Muscle of leg (tissue), 11 donors: ENCODE measurements around the gene GPR162. TPM values are rescaled to one million over a fixed set of nuclear protein-coding genes. Genes with fewer than 3 reads are reported as not detected.
A peak's percentile ranks its signal among the peaks of the same experiment; 100 is the strongest.

Experiments used
- DNase-seq: peaks from one replicate; pipeline ENCODE4 v3.0.0; 2013
- H3K27ac ChIP-seq: one replicate; pipeline ENCODE4 v1.5.1; 2013; ENCODE audit warnings: mild to moderate bottlenecking, low read length, control low read depth
- H3K27me3 ChIP-seq: one replicate; pipeline ENCODE4 v1.6.1; 2013; ENCODE audit warnings: low read length; ENCODE audit not compliant: control insufficient read depth, insufficient read depth
- H3K36me3 ChIP-seq: one replicate; pipeline ENCODE4 v1.6.1; 2013; ENCODE audit warnings: low read length; ENCODE audit not compliant: control insufficient read depth, insufficient read depth
- H3K4me1 ChIP-seq: one replicate; pipeline ENCODE4 v1.6.1; 2013; ENCODE audit warnings: low read length; ENCODE audit not compliant: control insufficient read depth, insufficient read depth
- H3K4me3 ChIP-seq: one replicate; pipeline ENCODE4 v1.5.1; 2013; ENCODE audit warnings: low read length, control low read depth
- H3K9me3 ChIP-seq: replicated peaks from 2 replicates; pipeline ENCODE4 v1.6.1; 2013; ENCODE audit warnings: low read depth, low read length; ENCODE audit not compliant: control insufficient read depth
- WGBS: methylation state at CpG from one replicate; pipeline ENCODE4 v1.1.5; 2013; ENCODE audit warnings: missing lambda C conversion rate; ENCODE audit not compliant: insufficient coverage; 5-methylcytosine and 5-hydroxymethylcytosine counted together
- polyA plus RNA-seq, 8 donors: library from polyadenylated mRNA; unstranded; fragments of 120-200 nt; gene quantifications; one replicate each; pipeline versions ENCODE4 v1.2.1 to v1.2.3, GENCODE V29; 2013; ENCODE audit warnings: inconsistent platforms in 1 of 8, low replicate concordance in 1 of 8; ENCODE audit not compliant: insufficient read length in 8 of 8, insufficient read depth in 1 of 8
- total RNA-seq: library from RNA; stranded (reverse); fragments of 120-200 nt; gene quantifications from one replicate; pipeline ENCODE4 v1.2.4, GENCODE V29; 2013

Gene GPR162
- total and polyA plus RNA-seq, 9 donors, result 11.3 to 27.3 (median 18.9) TPM

DNA sequence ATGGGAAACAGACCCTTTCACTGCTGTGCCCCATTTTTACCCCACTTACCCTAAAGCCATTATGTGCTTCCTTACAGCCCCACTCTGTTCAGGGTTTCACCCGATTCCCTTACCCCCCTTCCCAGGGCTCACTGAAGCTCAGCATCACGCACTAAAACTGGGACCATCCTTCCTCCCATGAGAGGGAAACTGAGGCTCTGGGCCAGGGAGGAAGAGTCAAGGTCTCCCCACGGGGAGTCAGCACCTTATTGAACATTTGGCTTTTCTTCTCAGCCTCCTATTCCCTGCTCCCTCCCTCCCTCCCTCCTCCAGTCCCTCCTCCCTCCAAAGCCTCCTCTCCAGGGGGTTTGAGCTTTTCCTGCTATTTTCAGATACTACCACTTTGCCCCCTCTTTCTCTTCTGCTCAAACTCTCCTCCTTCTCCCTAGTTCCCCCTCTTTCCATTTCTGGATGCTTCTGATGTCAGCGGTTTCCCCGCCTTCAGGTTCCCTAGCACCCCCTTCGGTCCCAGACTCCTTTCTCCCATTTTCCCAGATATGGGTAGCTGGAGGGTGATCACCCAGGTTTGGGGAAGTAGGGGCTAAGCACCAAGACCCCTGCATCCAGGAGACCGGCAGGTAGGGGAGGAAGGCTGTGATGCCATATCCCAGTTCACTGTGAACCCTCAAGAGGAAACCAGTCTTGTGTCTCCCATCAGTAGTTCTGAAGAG, 960 bp downstream of the GPR162 start:
- H3K4me3 ChIP-seq, result peak overlapping the region; percentile 54
- 21% methylated on average over 2 of the region's 7 CpGs for WGBS
- H3K9me3 ChIP-seq, result no peaks in the 10 kb centered on the region
- H3K4me1 ChIP-seq, result peaks cover 64% of the 10 kb centered on the region
- peaks cover 4% of the 10 kb centered on the region for H3K27me3 ChIP-seq
- no peaks in the 10 kb centered on the region for H3K36me3 ChIP-seq
- peak overlapping the region; percentile 52 for H3K27ac ChIP-seq
- DNase-seq, result no peak

GRCh38 chr12:6823182-6824084, 1.8 kb downstream of the GPR162 start:
- DNase-seq, result no peak
- Histone ChIP-seq H3K36me3 (no peaks in the 10 kb centered on the region), H3K27ac (no peak overlapping the region), H3K27me3 (peaks cover 4% of the 10 kb centered on the region), H3K9me3 (no peaks in the 10 kb centered on the region), H3K4me1 (peaks cover 67% of the 10 kb centered on the region), H3K4me3 (no peak overlapping the region)
- 88% methylated on average over 10 of the region's 12 CpGs for WGBS

GRCh38 chr12:6824085-6824775, 2.6 kb downstream of the GPR162 start:
- Histone ChIP-seq H3K4me3 (no peak overlapping the region), H3K27ac (no peak overlapping the region), H3K27me3 (peaks cover 8% of the 10 kb centered on the region), H3K9me3 (no peaks in the 10 kb centered on the region), H3K36me3 (no peaks in the 10 kb centered on the region), H3K4me1 (peaks cover 70% of the 10 kb centered on the region)
- no peak for DNase-seq
- WGBS, result 88% methylated on average over 22 of the region's 37 CpGs

DNA sequence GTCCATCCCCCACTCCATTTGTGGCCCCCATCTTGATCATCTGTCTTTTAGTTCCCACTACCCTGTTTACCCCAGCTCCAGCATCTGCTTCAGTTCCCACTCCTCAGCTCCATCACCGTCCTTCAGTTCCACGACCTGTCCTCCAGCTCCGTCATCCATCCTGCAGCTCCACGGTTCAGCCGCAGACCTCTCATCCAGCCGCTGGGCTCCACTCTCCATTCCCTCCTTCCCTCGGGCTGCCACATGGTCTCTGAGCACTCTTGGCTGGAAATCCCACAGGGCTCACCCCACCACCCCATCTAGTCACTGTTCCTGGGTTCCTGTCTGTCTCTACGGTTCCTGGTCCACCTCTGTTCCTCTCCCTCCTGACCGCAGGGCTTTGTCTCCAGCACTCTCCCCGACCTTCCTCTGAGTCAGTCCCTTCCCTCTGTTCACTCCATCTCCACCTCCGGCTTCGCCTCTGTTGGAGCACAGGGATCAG, 3.3 kb downstream of the GPR162 start:
- Histone ChIP-seq H3K27me3 (peaks cover 8% of the 10 kb centered on the region), H3K9me3 (no peaks in the 10 kb centered on the region), H3K4me1 (peaks cover 70% of the 10 kb centered on the region), H3K4me3 (peak overlapping the region; percentile 3), H3K27ac (peak overlapping the region; percentile 88), H3K36me3 (peaks cover 3% of the 10 kb centered on the region)
- DNase-seq, result no peak
- 41% methylated on average over 11 of the region's 12 CpGs for WGBS

GRCh38 chr12:6825398-6826124, 3.9 kb downstream of the GPR162 start:
- Histone ChIP-seq H3K4me3 (peak overlapping the region; percentile 3), H3K27ac (peak overlapping the region; percentile 88), H3K36me3 (peaks cover 7% of the 10 kb centered on the region), H3K27me3 (peaks cover 8% of the 10 kb centered on the region), H3K9me3 (no peaks in the 10 kb centered on the region), H3K4me1 (peaks cover 69% of the 10 kb centered on the region)
- peak; percentile 95 for DNase-seq
- WGBS, result 3% methylated on average over 15 of the region's 19 CpGs

GRCh38 chr12:6826125-6826733, 4.6 kb downstream of the GPR162 start:
- H3K27me3 ChIP-seq, result peaks cover 8% of the 10 kb centered on the region
- DNase-seq, result no peak

DNA sequence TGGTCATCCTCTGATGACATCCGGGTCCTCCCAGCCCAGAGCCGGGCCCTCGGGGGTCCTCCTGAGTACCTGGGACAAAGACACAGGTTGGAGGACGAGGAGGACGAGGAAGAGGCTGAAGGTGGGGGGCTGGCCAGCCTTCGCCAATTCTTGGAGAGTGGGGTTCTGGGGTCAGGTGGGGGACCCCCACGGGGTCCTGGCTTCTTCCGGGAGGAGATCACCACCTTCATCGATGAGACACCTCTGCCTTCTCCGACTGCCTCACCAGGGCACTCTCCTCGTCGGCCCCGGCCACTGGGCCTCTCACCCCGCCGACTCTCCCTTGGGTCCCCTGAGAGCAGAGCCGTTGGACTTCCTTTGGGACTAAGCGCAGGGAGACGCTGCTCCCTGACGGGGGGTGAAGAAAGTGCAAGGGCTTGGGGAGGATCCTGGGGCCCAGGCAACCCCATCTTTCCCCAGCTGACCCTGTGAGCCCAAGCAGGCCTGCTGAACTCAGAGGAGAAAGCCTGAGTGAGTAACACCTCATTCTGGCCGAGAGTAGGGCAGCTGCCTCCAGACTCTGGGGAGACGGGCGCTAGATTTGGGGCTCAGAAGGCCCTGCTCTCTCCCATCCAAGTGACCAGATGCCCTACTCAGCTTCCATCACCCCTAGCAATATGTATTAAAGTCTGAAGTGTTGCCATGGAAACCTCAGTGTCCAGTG, 5.3 kb downstream of the GPR162 start:
- Histone ChIP-seq H3K4me1 (peaks cover 59% of the 10 kb centered on the region), H3K27ac (peak overlapping the region; percentile 81)

More at GRCh38 chr12:6826125-6826733, 4.6 kb downstream of the GPR162 start:
- Histone ChIP-seq H3K9me3 (no peaks in the 10 kb centered on the region), H3K4me1 (peaks cover 62% of the 10 kb centered on the region), H3K4me3 (no peak overlapping the region), H3K36me3 (peaks cover 13% of the 10 kb centered on the region), H3K27ac (peak overlapping the region; percentile 13)
- 69% methylated on average over 12 of the region's 17 CpGs for WGBS

GRCh38 chr12:6827437-6827911, 5.9 kb downstream of the GPR162 start:
- H3K27ac ChIP-seq, result peak overlapping the region; percentile 81
- peak overlapping the region; percentile 9 for H3K4me3 ChIP-seq
- peak; percentile 95 for DNase-seq
- peaks cover 8% of the 10 kb centered on the region for H3K27me3 ChIP-seq
- 0% methylated on average over 3 of the region's 8 CpGs for WGBS
- H3K9me3 ChIP-seq, result no peaks in the 10 kb centered on the region
- peaks cover 53% of the 10 kb centered on the region for H3K4me1 ChIP-seq
- peaks cover 26% of the 10 kb centered on the region for H3K36me3 ChIP-seq

More for the DNA sequence above, 5.3 kb downstream of the GPR162 start:
- H3K4me3 ChIP-seq, result no peak overlapping the region
- H3K27me3 ChIP-seq, result peaks cover 8% of the 10 kb centered on the region
- no peak for DNase-seq
- WGBS, result 61% methylated on average over 14 of the region's 22 CpGs
- no peaks in the 10 kb centered on the region for H3K9me3 ChIP-seq
- H3K36me3 ChIP-seq, result peaks cover 20% of the 10 kb centered on the region
